Measurements from ENCODE around the gene KCNG4.
"Not testable (repeated sequence)": the region's sequence is repeated elsewhere in the genome, so short reads cannot be mapped to it uniquely, and the experiment has no call there.

The KCNG4 gene

DNA sequence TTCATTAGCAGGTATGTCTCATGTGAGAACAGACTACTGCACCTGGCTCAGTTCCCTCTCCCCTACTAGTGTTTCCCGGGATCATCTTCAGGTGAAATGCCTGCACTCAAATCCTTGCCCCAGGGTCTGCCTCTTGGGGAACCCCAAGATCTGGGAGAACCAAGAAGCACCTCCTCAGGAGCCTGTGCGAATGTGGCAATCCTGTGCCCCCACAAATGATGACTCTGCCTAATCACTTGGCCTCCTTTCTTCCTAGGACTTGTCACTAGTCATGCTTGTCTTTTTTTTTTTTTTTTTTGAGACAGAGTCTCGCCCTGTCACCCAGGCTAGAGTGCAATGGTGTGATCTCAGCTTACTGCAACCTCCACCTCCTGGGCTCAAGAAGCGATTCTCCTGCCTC, 27.2 kb downstream of the KCNG4 start:
- TF ChIP-seq, protein P1, sequence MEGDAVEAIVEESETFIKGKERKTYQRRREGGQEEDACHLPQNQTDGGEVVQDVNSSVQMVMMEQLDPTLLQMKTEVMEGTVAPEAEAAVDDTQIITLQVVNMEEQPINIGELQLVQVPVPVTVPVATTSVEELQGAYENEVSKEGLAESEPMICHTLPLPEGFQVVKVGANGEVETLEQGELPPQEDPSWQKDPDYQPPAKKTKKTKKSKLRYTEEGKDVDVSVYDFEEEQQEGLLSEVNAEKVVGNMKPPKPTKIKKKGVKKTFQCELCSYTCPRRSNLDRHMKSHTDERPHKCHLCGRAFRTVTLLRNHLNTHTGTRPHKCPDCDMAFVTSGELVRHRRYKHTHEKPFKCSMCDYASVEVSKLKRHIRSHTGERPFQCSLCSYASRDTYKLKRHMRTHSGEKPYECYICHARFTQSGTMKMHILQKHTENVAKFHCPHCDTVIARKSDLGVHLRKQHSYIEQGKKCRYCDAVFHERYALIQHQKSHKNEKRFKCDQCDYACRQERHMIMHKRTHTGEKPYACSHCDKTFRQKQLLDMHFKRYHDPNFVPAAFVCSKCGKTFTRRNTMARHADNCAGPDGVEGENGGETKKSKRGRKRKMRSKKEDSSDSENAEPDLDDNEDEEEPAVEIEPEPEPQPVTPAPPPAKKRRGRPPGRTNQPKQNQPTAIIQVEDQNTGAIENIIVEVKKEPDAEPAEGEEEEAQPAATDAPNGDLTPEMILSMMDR (IDR thresholded peaks at IDR 0.05; ENCODE audit: low read depth, low read length, missing control alignments) = no peak
- H3K4me3 ChIP-seq (ENCODE audit: low read depth, low read length) = no peak overlapping the region
- no peak for DNase-seq (ENCODE audit: low read depth)

GRCh38 chr16:84212154-84212553, 27.7 kb downstream of the KCNG4 start:
- TF ChIP-seq, protein P1 (IDR thresholded peaks at IDR 0.05; ENCODE audit: low read depth, low read length, missing control alignments) = no peak
- no peak for DNase-seq (ENCODE audit: low read depth)
- H3K4me3 ChIP-seq (ENCODE audit: low read depth, low read length) = no peak overlapping the region

GRCh38 chr16:84209989-84210388, 29.8 kb downstream of the KCNG4 start:
- TF ChIP-seq, protein P1 (IDR thresholded peaks at IDR 0.05; ENCODE audit: low read depth, low read length, missing control alignments) = no peak
- no peak for DNase-seq (ENCODE audit: low read depth)

GRCh38 chr16:84207879-84208278, 31.9 kb downstream of the KCNG4 start:
- DNase-seq (ENCODE audit: low read depth) = no peak
- TF ChIP-seq, protein P1 (IDR thresholded peaks at IDR 0.05; ENCODE audit: low read depth, low read length, missing control alignments) = no peak
- H3K4me3 ChIP-seq (ENCODE audit: low read depth, low read length) = no peak overlapping the region

More at GRCh38 chr16:84209989-84210388, 29.8 kb downstream of the KCNG4 start:
- no peak overlapping the region for H3K4me3 ChIP-seq (ENCODE audit: low read depth, low read length)

GRCh38 chr16:84207251-84207650, 32.6 kb downstream of the KCNG4 start:
- TF ChIP-seq, protein P1 (IDR thresholded peaks at IDR 0.05; ENCODE audit: low read depth, low read length, missing control alignments) = no peak
- H3K4me3 ChIP-seq (ENCODE audit: low read depth, low read length) = no peak overlapping the region
- DNase-seq (ENCODE audit: low read depth) = no peak

- TF ChIP-seq, protein P1 (IDR thresholded peaks at IDR 0.05; ENCODE audit: low read depth, low read length, missing control alignments) = no peak
- no peak for DNase-seq (ENCODE audit: low read depth)
Observed at GRCh38 chr16:84205976-84206691, 33.7 kb downstream of the KCNG4 start.

GRCh38 chr16:84205123-84205522, 34.7 kb downstream of the KCNG4 start:
- H3K4me3 ChIP-seq (ENCODE audit: low read depth, low read length); DNase-seq (ENCODE audit: low read depth): not testable (repeated sequence)

More at GRCh38 chr16:84205976-84206691, 33.7 kb downstream of the KCNG4 start:
- H3K4me3 ChIP-seq (ENCODE audit: low read depth, low read length) = no peak overlapping the region

DNA sequence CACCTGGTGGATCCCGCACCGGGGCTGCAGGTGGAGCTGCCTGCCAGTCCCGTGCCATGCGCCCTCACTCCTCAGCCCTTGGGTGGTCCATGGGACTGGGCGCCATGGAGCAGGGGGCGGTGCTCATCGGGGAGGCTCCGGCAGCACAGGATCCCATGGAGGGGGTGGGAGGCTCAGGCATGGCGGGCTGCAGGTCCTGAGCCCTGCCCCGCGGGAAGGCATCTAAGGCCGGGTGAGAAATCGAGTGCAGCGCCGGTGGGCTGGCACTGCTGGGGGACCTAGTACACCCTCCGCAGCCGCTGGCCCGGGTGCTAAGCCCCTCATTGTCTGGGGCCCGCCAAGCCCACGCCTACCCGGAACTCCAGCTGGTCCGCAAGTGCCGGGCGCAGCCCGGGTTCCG, 35.3 kb downstream of the KCNG4 start:
- not testable (repeated sequence) for H3K4me3 ChIP-seq (ENCODE audit: low read depth, low read length); DNase-seq (ENCODE audit: low read depth)

Measured in GM12864 (cell line).